Measurements from ENCODE around the gene PCNX4.

Gene PCNX4

GRCh38 chr14:60067882-60068281 lies 23.8 kb upstream of the PCNX4 start:
- Histone ChIP-seq H3K36me3 (no peaks in the 10 kb centered on the region), H3K27me3 (ENCODE audit: insufficient read depth, low read depth, severe bottlenecking) (no peaks in the 10 kb centered on the region), H3K4me3 (ENCODE audit: low read depth, low read length) (no peak overlapping the region), H3K27ac (no peak overlapping the region), H3K9me3 (ENCODE audit: severe bottlenecking) (no peaks in the 10 kb centered on the region)
- TF ChIP-seq CTCF (IDR thresholded peaks at IDR 0.05; ENCODE audit: low read depth, low read length): no peak
- DNase-seq: no peak

GRCh38 chr14:60079723-60080122 lies 12.0 kb upstream of the PCNX4 start:
- Histone ChIP-seq H3K36me3 (no peaks in the 10 kb centered on the region), H3K9me3 (ENCODE audit: severe bottlenecking) (peaks cover 3% of the 10 kb centered on the region), H3K27me3 (ENCODE audit: insufficient read depth, low read depth, severe bottlenecking) (no peaks in the 10 kb centered on the region), H3K27ac (no peak overlapping the region), H3K4me3 (ENCODE audit: low read depth, low read length) (no peak overlapping the region)
- DNase-seq: no peak
- no peak for TF ChIP-seq CTCF (IDR thresholded peaks at IDR 0.05; ENCODE audit: low read depth, low read length)

- Histone ChIP-seq H3K9me3 (ENCODE audit: severe bottlenecking) (no peaks in the 10 kb centered on the region), H3K4me3 (ENCODE audit: low read depth, low read length) (no peak overlapping the region), H3K27ac (no peak overlapping the region), H3K27me3 (ENCODE audit: insufficient read depth, low read depth, severe bottlenecking) (no peaks in the 10 kb centered on the region), H3K36me3 (no peaks in the 10 kb centered on the region)
- TF ChIP-seq CTCF (IDR thresholded peaks at IDR 0.05; ENCODE audit: low read depth, low read length): no peak
- DNase-seq: no peak
Observed at GRCh38 chr14:60085085-60085484, 6.6 kb upstream of the PCNX4 start.

- no peak for TF ChIP-seq CTCF (IDR thresholded peaks at IDR 0.05; ENCODE audit: low read depth, low read length)
- Histone ChIP-seq H3K4me3 (ENCODE audit: low read depth, low read length) (no peak overlapping the region), H3K27ac (no peak overlapping the region), H3K36me3 (no peaks in the 10 kb centered on the region), H3K9me3 (ENCODE audit: severe bottlenecking) (no peaks in the 10 kb centered on the region), H3K27me3 (ENCODE audit: insufficient read depth, low read depth, severe bottlenecking) (no peaks in the 10 kb centered on the region)
- DNase-seq: no peak
Observed at GRCh38 chr14:60085693-60086092, 6.0 kb upstream of the PCNX4 start.

- Histone ChIP-seq H3K9me3 (ENCODE audit: severe bottlenecking) (no peaks in the 10 kb centered on the region), H3K36me3 (no peaks in the 10 kb centered on the region; the same call in 1 of the 2 replicates), H3K27me3 (ENCODE audit: insufficient read depth, low read depth, severe bottlenecking) (no peaks in the 10 kb centered on the region), H3K27ac (no peak overlapping the region), H3K4me3 (ENCODE audit: low read depth, low read length) (no peak overlapping the region)
- no peak for TF ChIP-seq CTCF (IDR thresholded peaks at IDR 0.05; ENCODE audit: low read depth, low read length)
- DNase-seq: no peak
Observed at GRCh38 chr14:60087668-60088067, 4.1 kb upstream of the PCNX4 start.

GRCh38 chr14:60089221-60089620 lies 2.5 kb upstream of the PCNX4 start:
- Histone ChIP-seq H3K27me3 (ENCODE audit: insufficient read depth, low read depth, severe bottlenecking) (no peaks in the 10 kb centered on the region), H3K9me3 (ENCODE audit: severe bottlenecking) (no peaks in the 10 kb centered on the region), H3K27ac (no peak overlapping the region), H3K4me3 (ENCODE audit: low read depth, low read length) (no peak overlapping the region), H3K36me3 (peaks cover 5% of the 10 kb centered on the region)
- no peak for TF ChIP-seq CTCF (IDR thresholded peaks at IDR 0.05; ENCODE audit: low read depth, low read length)
- no peak for DNase-seq

Measured in WERI-Rb-1 (cell line).